ENCODE results near the gene DHFR. TPM values are rescaled to one million over a fixed set of nuclear protein-coding genes. Genes with fewer than 3 reads are reported as not detected.
A peak's percentile ranks its signal among the peaks of the same experiment; 100 is the strongest.

DHFR gene
- total RNA-seq, 1 donor from 2014 or later: 55.1 TPM

GRCh38 chr5:80655231-80655774, 520 bp upstream of the DHFR start:
- TF ChIP-seq, protein P1, sequence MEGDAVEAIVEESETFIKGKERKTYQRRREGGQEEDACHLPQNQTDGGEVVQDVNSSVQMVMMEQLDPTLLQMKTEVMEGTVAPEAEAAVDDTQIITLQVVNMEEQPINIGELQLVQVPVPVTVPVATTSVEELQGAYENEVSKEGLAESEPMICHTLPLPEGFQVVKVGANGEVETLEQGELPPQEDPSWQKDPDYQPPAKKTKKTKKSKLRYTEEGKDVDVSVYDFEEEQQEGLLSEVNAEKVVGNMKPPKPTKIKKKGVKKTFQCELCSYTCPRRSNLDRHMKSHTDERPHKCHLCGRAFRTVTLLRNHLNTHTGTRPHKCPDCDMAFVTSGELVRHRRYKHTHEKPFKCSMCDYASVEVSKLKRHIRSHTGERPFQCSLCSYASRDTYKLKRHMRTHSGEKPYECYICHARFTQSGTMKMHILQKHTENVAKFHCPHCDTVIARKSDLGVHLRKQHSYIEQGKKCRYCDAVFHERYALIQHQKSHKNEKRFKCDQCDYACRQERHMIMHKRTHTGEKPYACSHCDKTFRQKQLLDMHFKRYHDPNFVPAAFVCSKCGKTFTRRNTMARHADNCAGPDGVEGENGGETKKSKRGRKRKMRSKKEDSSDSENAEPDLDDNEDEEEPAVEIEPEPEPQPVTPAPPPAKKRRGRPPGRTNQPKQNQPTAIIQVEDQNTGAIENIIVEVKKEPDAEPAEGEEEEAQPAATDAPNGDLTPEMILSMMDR (conservative IDR thresholded peaks at IDR 0.05): no peak
- Mint-ChIP-seq H3K27me3 (no peaks in the 10 kb centered on the region), H3K9me3 (no peaks in the 10 kb centered on the region), H3K36me3 (peaks cover 24% of the 10 kb centered on the region), H3K27ac (peak overlapping the region; percentile 86), H3K4me3 (peak overlapping the region; percentile 95), H3K4me1 (ENCODE audit: unreplicated experiment) (peaks cover 26% of the 10 kb centered on the region)
- DNase-seq (ENCODE audit: extremely low spot score, unreplicated experiment): no peak

GRCh38 chr5:80654054-80654390, 761 bp downstream of the DHFR start:
- Mint-ChIP-seq H3K4me3 (peak overlapping the region; percentile 76), H3K27me3 (no peaks in the 10 kb centered on the region), H3K9me3 (no peaks in the 10 kb centered on the region), H3K4me1 (ENCODE audit: unreplicated experiment) (peaks cover 26% of the 10 kb centered on the region), H3K27ac (peak overlapping the region; percentile 0), H3K36me3 (peaks cover 16% of the 10 kb centered on the region)
- no peak for DNase-seq (ENCODE audit: extremely low spot score, unreplicated experiment)
- TF ChIP-seq, protein P1 (conservative IDR thresholded peaks at IDR 0.05): no peak

DNA sequence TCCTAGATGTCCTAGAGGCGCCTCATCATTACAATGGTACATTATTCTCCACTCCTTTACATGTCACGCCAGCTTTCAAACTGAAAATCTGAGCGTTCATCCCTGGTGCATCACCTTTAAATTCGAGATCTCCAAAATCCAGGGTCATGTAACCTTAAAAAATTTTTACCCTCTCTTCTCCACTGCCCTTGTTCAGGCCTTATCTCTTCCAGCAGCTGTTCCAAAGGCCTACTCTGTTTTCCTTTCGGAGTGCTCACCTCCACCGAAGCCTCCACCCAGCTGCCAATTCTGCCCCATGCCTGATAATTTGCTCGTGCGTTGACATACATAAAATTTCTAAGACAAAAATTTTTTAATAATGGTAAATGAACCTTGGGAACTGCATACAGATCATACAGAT, 1.3 kb downstream of the DHFR start:
- Mint-ChIP-seq H3K27me3 (no peaks in the 10 kb centered on the region), H3K4me1 (ENCODE audit: unreplicated experiment) (peaks cover 26% of the 10 kb centered on the region), H3K9me3 (no peaks in the 10 kb centered on the region), H3K36me3 (peaks cover 18% of the 10 kb centered on the region), H3K4me3 (peak overlapping the region; percentile 76), H3K27ac (peak overlapping the region; percentile 0)
- DNase-seq (ENCODE audit: extremely low spot score, unreplicated experiment): no peak
- TF ChIP-seq, protein P1 (conservative IDR thresholded peaks at IDR 0.05): no peak

GRCh38 chr5:80646926-80647325, 7.9 kb downstream of the DHFR start:
- DNase-seq (ENCODE audit: extremely low spot score, unreplicated experiment): no peak

GRCh38 chr5:80644900-80645299, 9.9 kb downstream of the DHFR start:
- Mint-ChIP-seq H3K36me3 (peaks cover 54% of the 10 kb centered on the region), H3K27ac (no peak overlapping the region), H3K9me3 (peaks cover 9% of the 10 kb centered on the region), H3K4me1 (ENCODE audit: unreplicated experiment) (peaks cover 8% of the 10 kb centered on the region), H3K4me3 (no peak overlapping the region), H3K27me3 (no peaks in the 10 kb centered on the region)
- DNase-seq (ENCODE audit: extremely low spot score, unreplicated experiment): no peak
- TF ChIP-seq, protein P1 (conservative IDR thresholded peaks at IDR 0.05): no peak

More at GRCh38 chr5:80646926-80647325, 7.9 kb downstream of the DHFR start:
- H3K9me3 Mint-ChIP-seq: peaks cover 4% of the 10 kb centered on the region
- H3K36me3 Mint-ChIP-seq: peaks cover 42% of the 10 kb centered on the region
- H3K27me3 Mint-ChIP-seq: no peaks in the 10 kb centered on the region
- no peak overlapping the region for H3K4me3 Mint-ChIP-seq
- H3K27ac Mint-ChIP-seq: no peak overlapping the region
- peaks cover 4% of the 10 kb centered on the region for H3K4me1 Mint-ChIP-seq (ENCODE audit: unreplicated experiment)
- TF ChIP-seq, protein P1 (conservative IDR thresholded peaks at IDR 0.05): no peak

GRCh38 chr5:80641353-80641752, 13.4 kb downstream of the DHFR start:
- TF ChIP-seq, protein P1 (conservative IDR thresholded peaks at IDR 0.05): no peak
- peaks cover 60% of the 10 kb centered on the region for H3K36me3 Mint-ChIP-seq
- no peaks in the 10 kb centered on the region for H3K27me3 Mint-ChIP-seq
- peaks cover 9% of the 10 kb centered on the region for H3K9me3 Mint-ChIP-seq
- peaks cover 8% of the 10 kb centered on the region for H3K4me1 Mint-ChIP-seq (ENCODE audit: unreplicated experiment)
- no peak for DNase-seq (ENCODE audit: extremely low spot score, unreplicated experiment)
- peak overlapping the region; percentile 65 for H3K27ac Mint-ChIP-seq
- H3K4me3 Mint-ChIP-seq: peak overlapping the region; percentile 27

All from type B pancreatic cell (in vitro differentiated cells).